Measurements from ENCODE around the gene TMEM163.

The TMEM163 gene

GRCh38 chr2:134527381-134527780 is 191.4 kb downstream of the TMEM163 start:
- H3K4me3 Mint-ChIP-seq: no peak overlapping the region
- peaks cover 38% of the 10 kb centered on the region for H3K4me1 Mint-ChIP-seq
- H3K36me3 Mint-ChIP-seq (ENCODE audit: low read depth): no peaks in the 10 kb centered on the region

GRCh38 chr2:134522496-134523455 is 196.0 kb downstream of the TMEM163 start:
- Mint-ChIP-seq H3K27ac (no peak overlapping the region), H3K36me3 (ENCODE audit: low read depth) (no peaks in the 10 kb centered on the region), H3K4me3 (no peak overlapping the region), H3K27me3 (ENCODE audit: low read depth) (no peaks in the 10 kb centered on the region), H3K9me3 (no peaks in the 10 kb centered on the region), H3K4me1 (peaks cover 36% of the 10 kb centered on the region)
- no peak for TF ChIP-seq CTCF (IDR thresholded peaks at IDR 0.05; ENCODE audit: unreplicated experiment in 3 of 3)

More at GRCh38 chr2:134527381-134527780, 191.4 kb downstream of the TMEM163 start:
- no peak for TF ChIP-seq CTCF (IDR thresholded peaks at IDR 0.05; ENCODE audit: unreplicated experiment in 3 of 3)
- no peaks in the 10 kb centered on the region for H3K27me3 Mint-ChIP-seq (ENCODE audit: low read depth)
- H3K27ac Mint-ChIP-seq: peak overlapping the region in 1 of 3 experiments; percentile 52
- no peaks in the 10 kb centered on the region for H3K9me3 Mint-ChIP-seq

- Mint-ChIP-seq H3K27ac (peak overlapping the region in 1 of 3 experiments; percentile 52), H3K36me3 (ENCODE audit: low read depth) (no peaks in the 10 kb centered on the region), H3K27me3 (ENCODE audit: low read depth) (no peaks in the 10 kb centered on the region), H3K9me3 (no peaks in the 10 kb centered on the region), H3K4me1 (peaks cover 22% of the 10 kb centered on the region), H3K4me3 (no peak overlapping the region)
- no peak for TF ChIP-seq CTCF (IDR thresholded peaks at IDR 0.05; ENCODE audit: unreplicated experiment in 3 of 3)
Observed at GRCh38 chr2:134518101-134518500, 200.7 kb downstream of the TMEM163 start.

GRCh38 chr2:134515137-134515536 is 203.7 kb downstream of the TMEM163 start:
- no peaks in the 10 kb centered on the region for H3K9me3 Mint-ChIP-seq
- H3K27ac Mint-ChIP-seq: no peak overlapping the region
- no peak for TF ChIP-seq CTCF (IDR thresholded peaks at IDR 0.05; ENCODE audit: unreplicated experiment in 3 of 3)

GRCh38 chr2:134513465-134513804 is 205.4 kb downstream of the TMEM163 start:
- H3K4me1 Mint-ChIP-seq: peaks cover 11% of the 10 kb centered on the region
- no peak overlapping the region for H3K4me3 Mint-ChIP-seq
- H3K27me3 Mint-ChIP-seq (ENCODE audit: low read depth): no peaks in the 10 kb centered on the region

More at GRCh38 chr2:134515137-134515536, 203.7 kb downstream of the TMEM163 start:
- Mint-ChIP-seq H3K4me3 (no peak overlapping the region), H3K27me3 (ENCODE audit: low read depth) (no peaks in the 10 kb centered on the region), H3K4me1 (peaks cover 17% of the 10 kb centered on the region), H3K36me3 (ENCODE audit: low read depth) (no peaks in the 10 kb centered on the region)

More at GRCh38 chr2:134513465-134513804, 205.4 kb downstream of the TMEM163 start:
- H3K36me3 Mint-ChIP-seq (ENCODE audit: low read depth): no peaks in the 10 kb centered on the region
- H3K9me3 Mint-ChIP-seq: no peaks in the 10 kb centered on the region
- no peak overlapping the region for H3K27ac Mint-ChIP-seq
- no peak for TF ChIP-seq CTCF (IDR thresholded peaks at IDR 0.05; ENCODE audit: unreplicated experiment in 3 of 3)

All from nephron (organoid).